Endodermal cell (in vitro differentiated cells): Measurements from ENCODE around the gene SLC24A4. TPM values are rescaled to one million over a fixed set of nuclear protein-coding genes. Genes with fewer than 3 reads are reported as not detected.

Experiments
- DNase-seq: peaks from one replicate; pipeline ENCODE4 v3.0.0-alpha.2; 2017
- H3K27ac ChIP-seq: 2 replicates; pipeline ENCODE4 v1.5.1; 2013; ENCODE audit warnings: mild to moderate bottlenecking, low read depth, low read length, moderate library complexity
- H3K27me3 ChIP-seq: 2 replicates; pipeline ENCODE4 v1.6.1; 2013; ENCODE audit warnings: mild to moderate bottlenecking, low read length, moderate library complexity; ENCODE audit not compliant: insufficient read depth, control insufficient read depth, poor library complexity, severe bottlenecking
- H3K36me3 ChIP-seq: 2 replicates; pipeline ENCODE4 v1.7.0; 2013; ENCODE audit warnings: mild to moderate bottlenecking, low read length, moderate library complexity; ENCODE audit not compliant: control insufficient read depth, insufficient read depth
- H3K4me1 ChIP-seq: one replicate; pipeline ENCODE4 v1.7.0; 2013; ENCODE audit warnings: low read length; ENCODE audit not compliant: control insufficient read depth, insufficient read depth
- H3K4me3 ChIP-seq: 2 replicates; pipeline ENCODE4 v1.5.1; 2013; ENCODE audit warnings: mild to moderate bottlenecking, low read length, moderate library complexity
- H3K9ac ChIP-seq: 2 replicates; pipeline ENCODE4 v1.6.1; 2013; ENCODE audit warnings: mild to moderate bottlenecking, low read length, moderate library complexity; ENCODE audit not compliant: poor library complexity, severe bottlenecking; ENCODE audit errors: extremely low read depth
- H3K9me3 ChIP-seq: 2 replicates; pipeline ENCODE4 v1.6.1; 2013; ENCODE audit warnings: mild to moderate bottlenecking, low read length, moderate library complexity; ENCODE audit not compliant: control insufficient read depth
- H3K27ac Mint-ChIP-seq: 2 replicates; pipeline ENCODE4 v1.8.0; 2020; ENCODE audit warnings: mixed read lengths
- H3K27me3 Mint-ChIP-seq: 2 replicates; pipeline ENCODE4 v1.8.0; 2021; ENCODE audit warnings: mild to moderate bottlenecking, mixed read lengths; ENCODE audit not compliant: insufficient read depth
- H3K36me3 Mint-ChIP-seq: 2 replicates; pipeline ENCODE4 v1.8.0; 2020; ENCODE audit warnings: low read depth, mixed read lengths
- H3K4me1 Mint-ChIP-seq: 2 replicates; pipeline ENCODE4 v1.8.0; 2020; ENCODE audit warnings: mixed read lengths
- H3K4me3 Mint-ChIP-seq: 2 replicates; pipeline ENCODE4 v1.8.0; 2020; ENCODE audit warnings: mild to moderate bottlenecking, moderate library complexity, mixed read lengths
- H3K9me3 Mint-ChIP-seq: 2 replicates; pipeline ENCODE4 v1.8.0; 2020; ENCODE audit warnings: mild to moderate bottlenecking, mixed read lengths
- WGBS, 2 experiments: methylation state at CpG; one replicate each; pipeline versions ENCODE4 v1.1.5 to v1.1.7; 2013; ENCODE audit warnings: missing lambda C conversion rate in 2 of 2, mixed read lengths in 1 of 2; ENCODE audit not compliant: insufficient coverage in 1 of 2, insufficient read length in 1 of 2; 5-methylcytosine and 5-hydroxymethylcytosine counted together
- total RNA-seq, 2 donors: library from RNA; stranded (reverse); fragmentation: NEBNext Ultra II Directional in 1 of 2; extraction: Animal tissue kit (Norgen Biotek cat#: 25700) in 1 of 2; gene quantifications; 2 replicates in 1 of 2; 3 replicates in 1 of 2; pipeline ENCODE4 v1.2.1, GENCODE V29; 2021
- TF ChIP-seq, protein P1 (sequence below): fragments of 200-600 bp; sonication (generic); conservative IDR thresholded peaks from 2 replicates; pipeline ENCODE4 v1.5.0; 2021; ENCODE audit warnings: antibody characterized with exemption, mild to moderate bottlenecking

SLC24A4 gene
- total RNA-seq, 2 donors from 2014 or later, result 0.09 to 0.29 TPM

DNA sequence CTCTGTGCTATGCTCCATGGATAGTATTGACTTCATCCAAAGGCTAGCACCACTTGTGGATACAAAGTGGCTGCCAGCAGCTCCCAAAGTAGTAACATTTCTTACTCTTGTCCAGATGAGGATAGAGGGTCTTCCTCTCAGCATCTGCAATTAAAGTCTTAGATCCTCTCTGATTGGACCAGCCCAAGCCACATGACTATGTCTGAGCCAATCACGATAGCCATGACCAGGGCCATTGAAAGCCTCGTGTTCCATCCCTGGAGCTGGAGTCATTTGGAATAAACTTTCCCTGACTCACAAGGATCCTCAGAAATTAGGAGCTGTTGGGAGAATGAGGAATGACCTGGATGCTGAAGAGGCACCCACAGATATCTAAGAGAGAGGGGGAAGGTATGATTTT, 28.5 kb upstream of the SLC24A4 start:
- Mint-ChIP-seq H3K9me3 (no peaks in the 10 kb centered on the region), H3K4me3 (no peak overlapping the region), H3K4me1 (no peaks in the 10 kb centered on the region), H3K27ac (no peak overlapping the region), H3K27me3 (peaks cover 26% of the 10 kb centered on the region), H3K36me3 (no peaks in the 10 kb centered on the region)
- DNase-seq, result no peak
- H3K27me3 ChIP-seq, result peaks cover 20% of the 10 kb centered on the region
- H3K27ac ChIP-seq, result no peak overlapping the region
- H3K9me3 ChIP-seq, result no peaks in the 10 kb centered on the region
- no peaks in the 10 kb centered on the region for H3K36me3 ChIP-seq
- H3K4me3 ChIP-seq, result no peak overlapping the region
- H3K9ac ChIP-seq, result no peak overlapping the region
- H3K4me1 ChIP-seq, result no peaks in the 10 kb centered on the region
- WGBS, 2 experiments, result 85 to 100% methylated on average over 2 of the region's 2 CpGs
- TF ChIP-seq, protein P1, sequence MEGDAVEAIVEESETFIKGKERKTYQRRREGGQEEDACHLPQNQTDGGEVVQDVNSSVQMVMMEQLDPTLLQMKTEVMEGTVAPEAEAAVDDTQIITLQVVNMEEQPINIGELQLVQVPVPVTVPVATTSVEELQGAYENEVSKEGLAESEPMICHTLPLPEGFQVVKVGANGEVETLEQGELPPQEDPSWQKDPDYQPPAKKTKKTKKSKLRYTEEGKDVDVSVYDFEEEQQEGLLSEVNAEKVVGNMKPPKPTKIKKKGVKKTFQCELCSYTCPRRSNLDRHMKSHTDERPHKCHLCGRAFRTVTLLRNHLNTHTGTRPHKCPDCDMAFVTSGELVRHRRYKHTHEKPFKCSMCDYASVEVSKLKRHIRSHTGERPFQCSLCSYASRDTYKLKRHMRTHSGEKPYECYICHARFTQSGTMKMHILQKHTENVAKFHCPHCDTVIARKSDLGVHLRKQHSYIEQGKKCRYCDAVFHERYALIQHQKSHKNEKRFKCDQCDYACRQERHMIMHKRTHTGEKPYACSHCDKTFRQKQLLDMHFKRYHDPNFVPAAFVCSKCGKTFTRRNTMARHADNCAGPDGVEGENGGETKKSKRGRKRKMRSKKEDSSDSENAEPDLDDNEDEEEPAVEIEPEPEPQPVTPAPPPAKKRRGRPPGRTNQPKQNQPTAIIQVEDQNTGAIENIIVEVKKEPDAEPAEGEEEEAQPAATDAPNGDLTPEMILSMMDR, result no peak

DNA sequence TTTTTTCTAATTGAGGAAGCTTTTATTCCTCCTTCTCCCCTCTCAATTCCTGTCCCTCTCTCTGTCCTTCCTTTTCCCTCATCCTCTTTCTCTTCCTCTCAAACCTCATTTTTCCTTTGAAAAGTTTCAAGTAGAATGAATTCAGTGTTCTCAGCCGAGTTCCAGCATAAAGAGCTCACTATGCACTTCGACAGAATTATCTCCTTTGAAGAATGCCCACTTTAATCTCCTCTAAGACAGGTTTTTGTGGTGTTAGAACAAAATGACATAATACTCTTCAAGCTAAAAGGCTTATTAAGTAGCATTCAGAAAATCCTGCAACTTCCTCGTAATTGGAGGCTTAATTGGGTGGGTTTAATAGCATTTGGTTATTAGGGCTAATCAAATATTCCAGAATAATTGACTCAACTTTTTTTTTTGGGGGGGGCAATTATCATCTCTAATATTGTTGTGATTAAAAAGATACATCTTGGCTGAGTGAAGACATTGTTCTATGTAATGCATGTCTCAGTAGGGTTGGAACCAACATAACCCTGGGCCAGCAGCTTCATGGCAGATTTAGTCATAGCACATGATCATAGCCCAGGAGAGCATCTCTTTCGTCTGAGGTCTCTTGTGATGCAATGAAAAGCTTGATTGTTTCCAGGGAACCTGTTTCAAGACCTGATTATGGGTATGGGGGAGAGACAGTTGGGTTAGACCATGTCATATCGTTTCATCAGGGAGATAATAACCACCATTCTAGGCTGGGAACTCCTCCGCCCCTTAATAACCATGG, 25.0 kb upstream of the SLC24A4 start:
- Mint-ChIP-seq H3K36me3 (no peaks in the 10 kb centered on the region), H3K4me1 (peaks cover 2% of the 10 kb centered on the region), H3K4me3 (no peak overlapping the region), H3K27me3 (peaks cover 29% of the 10 kb centered on the region), H3K27ac (no peak overlapping the region), H3K9me3 (no peaks in the 10 kb centered on the region)
- H3K4me1 ChIP-seq, result no peaks in the 10 kb centered on the region
- no peak for DNase-seq
- peaks cover 14% of the 10 kb centered on the region for H3K27me3 ChIP-seq
- no peak overlapping the region for H3K4me3 ChIP-seq
- TF ChIP-seq, protein P1, result no peak
- no peaks in the 10 kb centered on the region for H3K9me3 ChIP-seq
- no peak overlapping the region for H3K9ac ChIP-seq
- 87 to 94% methylated on average over 4 to 6 of the region's 6 CpGs for WGBS, 2 experiments
- no peak overlapping the region for H3K27ac ChIP-seq
- no peaks in the 10 kb centered on the region for H3K36me3 ChIP-seq

DNA sequence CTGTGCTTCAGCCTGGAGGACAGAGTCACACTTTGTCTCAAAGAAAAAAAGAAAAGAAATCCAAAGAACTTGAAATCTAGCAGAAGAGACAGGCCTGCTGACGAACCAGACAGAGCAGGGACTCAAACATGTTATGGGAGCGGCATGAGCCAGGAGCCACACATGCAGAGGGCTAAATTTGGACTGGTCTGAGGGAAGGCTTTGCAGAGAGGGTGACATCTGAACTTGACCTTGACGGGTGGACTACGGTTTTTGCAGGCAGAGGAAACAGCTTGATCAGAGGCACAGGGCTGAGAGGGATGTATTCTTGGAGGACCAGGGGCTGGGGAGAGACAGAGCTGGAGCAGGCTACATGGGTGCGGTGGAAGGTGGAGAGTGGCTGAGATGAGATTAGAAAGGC, 20.5 kb upstream of the SLC24A4 start:
- H3K4me1 Mint-ChIP-seq, result peaks cover 2% of the 10 kb centered on the region
- 89 to 94% methylated on average over 5 of the region's 5 CpGs for WGBS, 2 experiments
- peaks cover 22% of the 10 kb centered on the region for H3K27me3 Mint-ChIP-seq
- H3K9me3 ChIP-seq, result no peaks in the 10 kb centered on the region
- H3K9ac ChIP-seq, result no peak overlapping the region
- no peaks in the 10 kb centered on the region for H3K36me3 ChIP-seq
- H3K4me1 ChIP-seq, result no peaks in the 10 kb centered on the region
- TF ChIP-seq, protein P1, result no peak
- H3K36me3 Mint-ChIP-seq, result no peaks in the 10 kb centered on the region
- H3K27ac Mint-ChIP-seq, result peak overlapping the region; percentile 45
- no peaks in the 10 kb centered on the region for H3K9me3 Mint-ChIP-seq
- H3K4me3 Mint-ChIP-seq, result no peak overlapping the region
- H3K27me3 ChIP-seq, result peaks cover 20% of the 10 kb centered on the region
- H3K4me3 ChIP-seq, result no peak overlapping the region
- H3K27ac ChIP-seq, result no peak overlapping the region
- no peak for DNase-seq
